Measurements from ENCODE around the gene CEP162.
"Not testable (repeated sequence)": the region's sequence is repeated elsewhere in the genome, so short reads cannot be mapped to it uniquely, and the experiment has no call there.

CEP162 gene

DNA sequence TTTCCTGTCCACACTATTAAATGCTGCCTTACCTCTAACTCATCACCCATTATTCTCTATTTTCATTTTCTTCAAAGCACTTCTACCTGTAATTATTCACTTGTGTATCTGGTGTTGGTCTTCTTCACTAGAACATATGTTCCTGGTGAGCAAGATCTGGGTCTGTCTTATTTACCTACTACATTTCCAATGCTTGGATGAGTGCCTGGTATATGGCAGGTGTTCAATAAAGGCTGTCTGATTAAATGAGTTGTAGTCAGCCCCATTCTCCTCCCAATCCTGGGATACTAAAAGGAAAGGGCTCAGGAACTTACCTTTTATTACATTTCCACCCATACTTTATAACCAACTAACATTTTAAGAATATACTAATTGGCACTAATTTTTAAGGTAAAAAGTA is 61.0 kb downstream of the CEP162 start:
- no peaks in the 10 kb centered on the region for H3K27me3 ChIP-seq (replicated peaks; ENCODE audit: insufficient read depth, low read length)
- no peak overlapping the region for H3K4me3 ChIP-seq (ENCODE audit: low read length)
- H3K27ac ChIP-seq (ENCODE audit: low read length) = no peak overlapping the region
- no peaks in the 10 kb centered on the region for H3K36me3 ChIP-seq (replicated peaks; ENCODE audit: insufficient read depth, low read length)
- H3K4me1 ChIP-seq (ENCODE audit: low read length) = no peaks in the 10 kb centered on the region
- no peak for TF ChIP-seq EZH2phosphoT487 (IDR thresholded peaks at IDR 0.05; ENCODE audit: low read length)
- TF ChIP-seq, protein P1, sequence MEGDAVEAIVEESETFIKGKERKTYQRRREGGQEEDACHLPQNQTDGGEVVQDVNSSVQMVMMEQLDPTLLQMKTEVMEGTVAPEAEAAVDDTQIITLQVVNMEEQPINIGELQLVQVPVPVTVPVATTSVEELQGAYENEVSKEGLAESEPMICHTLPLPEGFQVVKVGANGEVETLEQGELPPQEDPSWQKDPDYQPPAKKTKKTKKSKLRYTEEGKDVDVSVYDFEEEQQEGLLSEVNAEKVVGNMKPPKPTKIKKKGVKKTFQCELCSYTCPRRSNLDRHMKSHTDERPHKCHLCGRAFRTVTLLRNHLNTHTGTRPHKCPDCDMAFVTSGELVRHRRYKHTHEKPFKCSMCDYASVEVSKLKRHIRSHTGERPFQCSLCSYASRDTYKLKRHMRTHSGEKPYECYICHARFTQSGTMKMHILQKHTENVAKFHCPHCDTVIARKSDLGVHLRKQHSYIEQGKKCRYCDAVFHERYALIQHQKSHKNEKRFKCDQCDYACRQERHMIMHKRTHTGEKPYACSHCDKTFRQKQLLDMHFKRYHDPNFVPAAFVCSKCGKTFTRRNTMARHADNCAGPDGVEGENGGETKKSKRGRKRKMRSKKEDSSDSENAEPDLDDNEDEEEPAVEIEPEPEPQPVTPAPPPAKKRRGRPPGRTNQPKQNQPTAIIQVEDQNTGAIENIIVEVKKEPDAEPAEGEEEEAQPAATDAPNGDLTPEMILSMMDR (IDR thresholded peaks at IDR 0.05; ENCODE audit: low read length) = no peak
- no peak for DNase-seq
- H3K9me3 ChIP-seq (replicated peaks; ENCODE audit: insufficient read depth, low read length) = no peaks in the 10 kb centered on the region
- no peaks in the 10 kb centered on the region for H3F3A ChIP-seq (ENCODE audit: insufficient read depth, low read length)
- H3K79me2 ChIP-seq (ENCODE audit: low read length) = no peaks in the 10 kb centered on the region
- no peaks in the 10 kb centered on the region for H3K9me2 ChIP-seq (replicated peaks; ENCODE audit: insufficient read depth, low read length)
- H4K20me1 ChIP-seq (ENCODE audit: insufficient read depth, low read length) = no peaks in the 10 kb centered on the region
- no peak overlapping the region for H3K4me2 ChIP-seq (ENCODE audit: low read depth, low read length)
- no peak overlapping the region for H3K9ac ChIP-seq (ENCODE audit: low read length)
- no peak overlapping the region for H2AFZ ChIP-seq (ENCODE audit: low read length)

DNA sequence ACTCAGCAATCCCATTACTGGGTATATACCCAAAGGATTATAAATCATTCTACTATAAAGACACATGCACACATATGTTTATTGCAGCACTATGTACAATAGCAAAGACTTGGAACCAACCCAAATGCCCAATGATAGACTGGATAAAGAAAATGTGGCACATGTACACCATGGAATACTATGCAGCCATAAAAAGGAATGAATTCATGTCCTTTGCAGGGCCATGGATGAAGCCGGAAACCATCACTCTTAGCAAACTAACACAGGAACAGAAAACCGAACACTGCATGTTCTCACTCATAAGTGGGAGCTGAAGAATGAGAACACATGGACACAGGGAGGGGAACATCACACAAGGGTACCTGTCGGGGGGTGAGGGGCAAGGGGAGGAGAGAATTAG is 63.1 kb downstream of the CEP162 start:
- not testable (repeated sequence) for H3K27me3 ChIP-seq (replicated peaks; ENCODE audit: insufficient read depth, low read length); H2AFZ ChIP-seq (ENCODE audit: low read length); H3K4me2 ChIP-seq (ENCODE audit: low read depth, low read length); H3K4me3 ChIP-seq (ENCODE audit: low read length); H3K79me2 ChIP-seq (ENCODE audit: low read length); H4K20me1 ChIP-seq (ENCODE audit: insufficient read depth, low read length); H3F3A ChIP-seq (ENCODE audit: insufficient read depth, low read length); DNase-seq; H3K9me2 ChIP-seq (replicated peaks; ENCODE audit: insufficient read depth, low read length); H3K27ac ChIP-seq (ENCODE audit: low read length); H3K9ac ChIP-seq (ENCODE audit: low read length); H3K4me1 ChIP-seq (ENCODE audit: low read length); H3K36me3 ChIP-seq (replicated peaks; ENCODE audit: insufficient read depth, low read length); H3K9me3 ChIP-seq (replicated peaks; ENCODE audit: insufficient read depth, low read length)

DNA sequence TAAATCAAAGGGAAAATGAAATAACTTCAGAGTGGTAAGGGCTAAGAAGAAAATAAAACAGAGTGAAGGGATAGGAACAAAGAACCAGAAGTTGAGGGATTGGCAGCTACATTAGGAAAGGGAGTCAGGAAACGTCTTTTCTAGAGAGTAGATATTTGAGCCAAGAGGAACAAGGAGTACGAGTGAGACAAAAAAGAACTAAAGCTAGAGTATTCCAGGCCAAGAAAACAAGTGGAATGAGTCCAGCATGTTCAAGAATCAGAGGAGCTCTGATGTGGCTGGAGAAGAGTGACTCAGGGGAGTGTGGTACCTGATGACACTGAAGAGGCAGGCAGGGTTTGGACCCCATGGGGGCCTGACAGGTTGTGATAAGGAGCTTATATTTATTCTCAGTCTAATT is 66.3 kb downstream of the CEP162 start:
- no peak overlapping the region for H3K9ac ChIP-seq (ENCODE audit: low read length)
- H3K4me3 ChIP-seq (ENCODE audit: low read length) = no peak overlapping the region
- no peaks in the 10 kb centered on the region for H3K9me2 ChIP-seq (replicated peaks; ENCODE audit: insufficient read depth, low read length)
- H3F3A ChIP-seq (ENCODE audit: insufficient read depth, low read length) = no peaks in the 10 kb centered on the region
- DNase-seq = no peak
- H2AFZ ChIP-seq (ENCODE audit: low read length) = no peak overlapping the region
- H4K20me1 ChIP-seq (ENCODE audit: insufficient read depth, low read length) = no peaks in the 10 kb centered on the region
- TF ChIP-seq EZH2phosphoT487 (IDR thresholded peaks at IDR 0.05; ENCODE audit: low read length) = no peak
- no peak for TF ChIP-seq EZH2 (optimal IDR thresholded peaks at IDR 0.05; ENCODE audit: low read depth, low read length)
- TF ChIP-seq, protein P1 (IDR thresholded peaks at IDR 0.05; ENCODE audit: low read length) = no peak
- no peaks in the 10 kb centered on the region for H3K27me3 ChIP-seq (replicated peaks; ENCODE audit: insufficient read depth, low read length)
- H3K27ac ChIP-seq (ENCODE audit: low read length) = no peak overlapping the region
- no peaks in the 10 kb centered on the region for H3K9me3 ChIP-seq (replicated peaks; ENCODE audit: insufficient read depth, low read length)
- no peaks in the 10 kb centered on the region for H3K4me1 ChIP-seq (ENCODE audit: low read length)
- no peaks in the 10 kb centered on the region for H3K79me2 ChIP-seq (ENCODE audit: low read length)
- no peak overlapping the region for H3K4me2 ChIP-seq (ENCODE audit: low read depth, low read length)
- no peaks in the 10 kb centered on the region for H3K36me3 ChIP-seq (replicated peaks; ENCODE audit: insufficient read depth, low read length)

DNA sequence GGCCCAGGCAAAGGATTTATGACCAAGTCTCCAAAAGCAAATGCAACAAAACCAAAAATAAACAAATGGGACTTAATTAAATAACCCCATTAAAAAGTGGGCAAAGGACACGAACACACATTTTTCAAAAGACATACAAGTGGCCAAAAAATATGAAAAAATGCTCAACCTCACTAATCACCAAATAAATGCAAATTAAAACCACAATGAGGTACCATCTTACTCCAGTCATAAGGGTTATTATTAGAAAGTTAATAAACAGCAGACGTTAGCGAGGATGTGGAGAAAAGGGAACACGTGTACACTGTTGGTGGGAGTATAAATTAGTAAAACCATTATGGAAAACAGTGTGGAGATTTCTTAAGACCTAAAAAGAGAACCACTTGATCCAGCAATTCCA is 71.1 kb downstream of the CEP162 start:
- H2AFZ ChIP-seq (ENCODE audit: low read length) = no peak overlapping the region
- no peak for TF ChIP-seq EZH2 (optimal IDR thresholded peaks at IDR 0.05; ENCODE audit: low read depth, low read length)
- TF ChIP-seq, protein P1 (IDR thresholded peaks at IDR 0.05; ENCODE audit: low read length) = no peak
- no peak for TF ChIP-seq EZH2phosphoT487 (IDR thresholded peaks at IDR 0.05; ENCODE audit: low read length)
- no peaks in the 10 kb centered on the region for H3K27me3 ChIP-seq (replicated peaks; ENCODE audit: insufficient read depth, low read length)
- no peaks in the 10 kb centered on the region for H3K4me1 ChIP-seq (ENCODE audit: low read length)
- DNase-seq = no peak
- H3K9me3 ChIP-seq (replicated peaks; ENCODE audit: insufficient read depth, low read length) = no peaks in the 10 kb centered on the region
- H3F3A ChIP-seq (ENCODE audit: insufficient read depth, low read length) = no peaks in the 10 kb centered on the region
- H3K9ac ChIP-seq (ENCODE audit: low read length) = no peak overlapping the region
- H3K4me2 ChIP-seq (ENCODE audit: low read depth, low read length) = no peak overlapping the region
- no peak overlapping the region for H3K4me3 ChIP-seq (ENCODE audit: low read length)
- H3K36me3 ChIP-seq (replicated peaks; ENCODE audit: insufficient read depth, low read length) = no peaks in the 10 kb centered on the region
- H3K9me2 ChIP-seq (replicated peaks; ENCODE audit: insufficient read depth, low read length) = no peaks in the 10 kb centered on the region
- no peak overlapping the region for H3K27ac ChIP-seq (ENCODE audit: low read length)
- H4K20me1 ChIP-seq (ENCODE audit: insufficient read depth, low read length) = no peaks in the 10 kb centered on the region
- H3K79me2 ChIP-seq (ENCODE audit: low read length) = no peaks in the 10 kb centered on the region

Measured in MM.1S (cell line).